Glutamatergic neuron (in vitro differentiated cells): Measurements from ENCODE around the gene TMEM229B. TPM values are rescaled to one million over a fixed set of nuclear protein-coding genes. Genes with fewer than 3 reads are reported as not detected.

Experiments
- DNase-seq: peaks from one replicate; pipeline ENCODE4 v3.0.0; 2022
- H3K27ac Mint-ChIP-seq: one replicate; pipeline ENCODE4 v1.8.0; 2020; ENCODE audit warnings: mild to moderate bottlenecking, mixed read lengths, inconsistent platforms; ENCODE audit not compliant: unreplicated experiment
- H3K27me3 Mint-ChIP-seq: one replicate; pipeline ENCODE4 v1.8.0; 2020; ENCODE audit warnings: mild to moderate bottlenecking, moderate library complexity, mixed read lengths, inconsistent platforms; ENCODE audit not compliant: unreplicated experiment
- H3K36me3 Mint-ChIP-seq: one replicate; pipeline ENCODE4 v1.8.0; 2020; ENCODE audit warnings: mild to moderate bottlenecking, mixed read lengths, inconsistent platforms; ENCODE audit not compliant: unreplicated experiment
- H3K4me1 Mint-ChIP-seq: one replicate; pipeline ENCODE4 v1.8.0; 2020; ENCODE audit warnings: mild to moderate bottlenecking, low read depth, mixed read lengths, inconsistent platforms; ENCODE audit not compliant: unreplicated experiment
- H3K4me3 Mint-ChIP-seq: one replicate; pipeline ENCODE4 v1.8.0; 2020; ENCODE audit warnings: mild to moderate bottlenecking, mixed read lengths, inconsistent platforms; ENCODE audit not compliant: unreplicated experiment
- H3K9me3 Mint-ChIP-seq: one replicate; pipeline ENCODE4 v1.8.0; 2020; ENCODE audit warnings: mild to moderate bottlenecking, moderate library complexity, mixed read lengths, inconsistent platforms; ENCODE audit not compliant: unreplicated experiment
- CTCF ChIP-seq: fragments of 200-600 bp; sonication (generic); IDR thresholded peaks from one replicate; pipeline ENCODE4 v1.5.0; 2021; ENCODE audit not compliant: partially characterized antibody, unreplicated experiment
- total RNA-seq: library from RNA; stranded (reverse); fragmentation: NEBNext Ultra II Directional; extraction: Animal tissue kit (Norgen Biotek cat#: 25700); gene quantifications from one replicate; pipeline ENCODE4 v1.2.1, GENCODE V29; 2021; ENCODE audit not compliant: unreplicated experiment

Gene TMEM229B
- total RNA-seq, 1 donor from 2014 or later: 7.5 TPM

- TF ChIP-seq CTCF: no peak
- Mint-ChIP-seq H3K27ac (no peak overlapping the region), H3K36me3 (peaks cover 9% of the 10 kb centered on the region), H3K4me1 (no peaks in the 10 kb centered on the region), H3K27me3 (peaks cover 8% of the 10 kb centered on the region), H3K4me3 (no peak overlapping the region), H3K9me3 (peaks cover 6% of the 10 kb centered on the region)
- no peak for DNase-seq
Observed at GRCh38 chr14:67491285-67491684, 2.8 kb upstream of the TMEM229B start.

- peaks cover 14% of the 10 kb centered on the region for H3K36me3 Mint-ChIP-seq
- H3K27me3 Mint-ChIP-seq: peaks cover 8% of the 10 kb centered on the region
- DNase-seq: no peak
- no peak overlapping the region for H3K27ac Mint-ChIP-seq
- H3K9me3 Mint-ChIP-seq: peaks cover 6% of the 10 kb centered on the region
- no peak overlapping the region for H3K4me3 Mint-ChIP-seq
- no peaks in the 10 kb centered on the region for H3K4me1 Mint-ChIP-seq
- no peak for TF ChIP-seq CTCF
Observed at GRCh38 chr14:67490196-67490595, 1.7 kb upstream of the TMEM229B start.

- TF ChIP-seq CTCF: no peak
- no peak overlapping the region for H3K27ac Mint-ChIP-seq
- H3K4me1 Mint-ChIP-seq: no peaks in the 10 kb centered on the region
- peaks cover 5% of the 10 kb centered on the region for H3K36me3 Mint-ChIP-seq
- DNase-seq: no peak
- peaks cover 4% of the 10 kb centered on the region for H3K27me3 Mint-ChIP-seq
- peaks cover 2% of the 10 kb centered on the region for H3K9me3 Mint-ChIP-seq
- no peak overlapping the region for H3K4me3 Mint-ChIP-seq
Observed at GRCh38 chr14:67487332-67487731, 1.2 kb downstream of the TMEM229B start.

- no peaks in the 10 kb centered on the region for H3K4me1 Mint-ChIP-seq
- H3K36me3 Mint-ChIP-seq: peaks cover 5% of the 10 kb centered on the region
- H3K9me3 Mint-ChIP-seq: peaks cover 2% of the 10 kb centered on the region
- H3K27ac Mint-ChIP-seq: no peak overlapping the region
- TF ChIP-seq CTCF: no peak
- H3K4me3 Mint-ChIP-seq: no peak overlapping the region
- peaks cover 4% of the 10 kb centered on the region for H3K27me3 Mint-ChIP-seq
- no peak for DNase-seq
Observed at GRCh38 chr14:67486890-67487289, 1.6 kb downstream of the TMEM229B start.

- H3K9me3 Mint-ChIP-seq: peaks cover 8% of the 10 kb centered on the region
- no peak for TF ChIP-seq CTCF
- no peaks in the 10 kb centered on the region for H3K4me1 Mint-ChIP-seq
- peaks cover 5% of the 10 kb centered on the region for H3K36me3 Mint-ChIP-seq
- H3K27ac Mint-ChIP-seq: no peak overlapping the region
- peaks cover 9% of the 10 kb centered on the region for H3K27me3 Mint-ChIP-seq
- DNase-seq: no peak
- H3K4me3 Mint-ChIP-seq: no peak overlapping the region
Observed at GRCh38 chr14:67485501-67486095, 2.9 kb downstream of the TMEM229B start.
